Left colon (tissue), 2 donors: ENCODE data around the gene NGB. TPM values are rescaled to one million over a fixed set of nuclear protein-coding genes. Genes with fewer than 3 reads are reported as not detected.
"Not testable (repeated sequence)": the region's sequence is repeated elsewhere in the genome, so short reads cannot be mapped to it uniquely, and the experiment has no call there.

Experiments
- ATAC-seq: fragments of 200-7000 bp; cut with Tn5 transposase; one replicate; pipeline ENCODE4 v1.9.1; 2020; ENCODE audit warnings: mild to moderate bottlenecking, moderate library complexity
- DNase-seq, 2 donors: peaks; one replicate each; pipeline ENCODE4 v3.0.0-alpha.2; 2020
- intact Hi-C, 2 donors: fragments of 100-400 bp; cut with DNase I in 1 of 2; cut with micrococcal nuclease in 1 of 2; formaldehyde crosslinking; loops; one replicate each; pipeline versions ENCODE4 v1.11.2 to v1.14.0; 2022; cut with DNase I, micrococcal nuclease
- total RNA-seq, 2 donors: library from RNA; stranded (reverse); fragmentation: NEBNext Ultra II Directional; extraction: Animal tissue kit (Norgen Biotek cat#: 25700); gene quantifications; one replicate each; pipeline ENCODE4 v1.2.1, GENCODE V29; 2021
- donor health status: DM: no; HTN: no; CAD: no.
- donor health status: DM: yes; HTN: yes; CAD: no.

Gene NGB
- total RNA-seq, 2 donors from 2014 or later = 0.31 TPM; not detected in 1

DNA sequence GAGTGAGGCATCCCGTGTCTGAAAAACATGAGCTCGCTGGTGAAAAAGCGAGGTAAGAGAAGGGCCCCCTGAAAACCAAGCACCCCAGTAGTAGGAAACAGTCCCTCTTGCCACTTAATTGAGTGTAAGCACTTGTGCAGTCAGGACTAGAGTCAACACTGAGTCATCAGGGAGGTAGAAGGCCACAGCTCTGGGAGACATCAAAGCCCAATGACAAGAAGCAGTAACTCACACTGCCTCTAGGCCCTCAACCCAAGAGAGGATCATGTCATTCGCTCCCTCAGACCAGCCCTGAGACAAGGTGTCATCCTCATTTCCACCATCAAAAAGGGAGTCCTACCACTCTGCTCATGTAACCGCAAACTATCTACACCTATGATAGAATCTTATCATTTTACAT is 31.9 kb upstream of the NGB start:
- DNase-seq (no peak), ATAC-seq (peak; percentile 19)
- intact Hi-C loops = no loop called here

DNA sequence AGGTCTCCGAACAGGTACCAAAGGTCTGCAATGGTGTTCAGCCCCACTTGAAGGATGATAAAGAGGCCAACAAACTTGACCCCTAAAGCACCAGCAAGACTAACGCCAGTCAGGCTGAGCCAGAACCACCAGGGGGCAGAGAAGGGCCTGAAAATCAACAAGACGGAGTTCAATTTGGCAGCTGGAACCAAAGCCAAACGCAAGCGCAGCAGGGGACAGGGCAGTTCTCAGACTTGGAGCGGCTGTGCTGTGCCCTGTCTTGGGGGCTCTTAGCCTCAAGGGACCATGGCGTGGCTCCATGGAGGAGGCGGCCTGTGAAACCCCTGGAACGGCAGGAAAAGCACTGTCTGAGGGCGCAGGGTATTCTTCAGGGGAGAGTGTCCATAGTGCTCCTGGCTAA is 30.1 kb upstream of the NGB start:
- intact Hi-C loops = no loop called here
- peak; percentile 73 to 86 for DNase-seq
- peak; percentile 49 for ATAC-seq

DNA sequence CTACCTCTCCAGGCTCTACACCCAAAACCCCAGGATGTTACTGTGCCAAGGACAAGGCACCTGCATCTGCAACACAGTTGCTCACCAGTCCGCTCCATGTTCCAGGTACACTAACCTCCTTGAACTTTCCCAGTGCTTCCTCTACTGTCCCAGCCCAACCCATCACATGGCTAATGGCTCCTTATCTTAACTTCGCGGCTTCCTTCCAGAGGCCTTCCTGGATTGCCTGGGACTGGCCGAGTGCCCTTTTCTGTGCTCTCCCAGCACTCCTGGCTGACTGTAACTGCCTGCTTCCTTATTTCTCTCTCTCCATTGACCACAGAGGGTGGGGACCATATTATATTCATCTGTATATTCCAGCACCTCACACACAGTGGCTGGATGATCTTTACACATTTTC is 28.8 kb upstream of the NGB start:
- DNase-seq (peak; percentile 62 to 83), ATAC-seq (peak; percentile 93)
- intact Hi-C loops = no loop called here

DNA sequence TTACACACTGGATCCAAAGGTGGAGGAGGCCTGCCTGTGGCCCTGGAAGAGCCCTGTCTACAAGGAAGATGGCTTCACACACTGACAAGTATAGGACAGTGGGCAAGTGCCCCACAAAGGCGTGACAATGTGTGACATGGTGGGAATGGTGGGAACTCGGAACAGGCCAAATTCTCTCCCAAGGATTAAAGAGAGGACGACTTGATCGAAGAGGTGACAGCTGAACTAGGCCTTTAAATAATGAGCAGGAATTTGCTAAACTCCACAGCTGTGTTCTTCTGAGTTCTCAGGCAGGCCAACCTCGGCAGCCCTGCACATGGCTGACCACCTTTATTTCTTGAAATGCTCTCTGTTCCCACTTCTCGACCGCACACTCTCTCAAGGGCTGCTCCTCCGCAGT is 25.9 kb upstream of the NGB start:
- DNase-seq (no peak), ATAC-seq (no peak)
- intact Hi-C loops = no loop called here

DNA sequence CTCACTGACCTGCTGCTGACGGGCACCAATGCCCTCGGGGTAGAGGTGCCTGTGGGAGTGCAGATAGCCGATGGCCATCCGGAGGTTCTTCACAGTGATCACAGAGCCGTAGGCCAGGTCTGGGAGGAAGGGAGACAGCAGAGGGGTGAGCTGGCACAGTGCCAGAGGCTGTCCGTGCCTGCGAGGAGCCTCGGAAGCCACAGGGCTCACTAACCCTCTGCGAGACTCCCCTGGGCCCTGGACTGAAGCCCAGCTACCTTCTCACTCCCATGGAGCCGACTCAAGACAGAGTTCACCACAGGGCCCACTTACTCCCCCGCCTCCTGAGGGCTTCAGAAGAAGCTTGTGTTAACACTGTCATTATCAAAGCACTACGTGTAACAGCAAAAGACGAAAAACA is 25.1 kb upstream of the NGB start:
- DNase-seq (no peak), ATAC-seq (no peak)
- intact Hi-C loops = no loop called here

GRCh38 chr14:77290705-77291104 is 19.7 kb upstream of the NGB start:
- DNase-seq (no peak), ATAC-seq (no peak)
- intact Hi-C loops = no loop called here

GRCh38 chr14:77286576-77286975 is 15.6 kb upstream of the NGB start:
- intact Hi-C loops = no loop called here
- no peak for ATAC-seq
- no peak for DNase-seq

- ATAC-seq (no peak), DNase-seq (no peak)
- intact Hi-C loops = no loop called here
Observed at GRCh38 chr14:77284466-77284865, 13.5 kb upstream of the NGB start.

DNA sequence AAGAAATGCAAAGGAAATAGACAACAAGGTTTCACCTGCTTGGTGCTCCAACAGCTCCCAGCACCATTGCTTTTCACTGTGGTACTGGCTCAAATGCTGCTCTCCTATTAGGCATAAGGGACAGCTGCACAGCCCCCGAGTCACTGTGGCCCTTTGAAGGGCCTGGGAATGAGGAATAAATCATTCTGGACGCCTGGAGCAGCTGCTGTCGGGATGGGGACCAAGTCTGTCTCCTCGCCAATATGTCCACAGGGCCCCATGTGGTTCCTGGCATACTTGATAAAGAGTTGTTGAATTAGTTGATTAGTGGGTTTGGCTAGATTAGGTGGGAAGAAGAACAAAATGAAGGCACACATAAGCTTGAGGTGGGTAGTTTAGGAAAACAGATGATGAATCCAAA is 13.1 kb upstream of the NGB start:
- ATAC-seq = no peak
- DNase-seq = no peak
- intact Hi-C loops = no loop called here

GRCh38 chr14:77281852-77282410 is 10.9 kb upstream of the NGB start:
- intact Hi-C loops = no loop called here
- ATAC-seq (no peak), DNase-seq (no peak)

GRCh38 chr14:77280921-77281320 is 9.9 kb upstream of the NGB start:
- ATAC-seq, DNase-seq, intact Hi-C loops: not testable (repeated sequence)

DNA sequence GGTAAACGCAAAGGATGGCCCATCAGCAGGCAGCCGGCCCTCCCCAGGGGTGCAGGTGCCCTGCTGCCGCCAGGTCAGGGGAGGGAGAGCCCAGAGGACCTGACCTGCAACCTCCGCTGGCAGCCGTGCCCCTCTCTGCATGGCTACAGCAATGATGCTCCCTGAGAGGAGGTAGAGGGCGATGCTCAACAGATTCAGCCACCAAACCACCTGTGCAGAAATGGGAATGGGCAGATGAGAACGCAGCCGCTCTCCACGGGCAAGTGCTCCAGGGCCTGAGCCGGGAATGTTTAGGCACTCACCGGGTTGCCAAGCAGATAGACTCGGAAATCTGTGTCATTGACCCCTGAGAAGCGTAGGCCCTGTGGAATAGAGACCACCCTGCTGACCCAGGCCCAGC is 8.7 kb upstream of the NGB start:
- DNase-seq (no peak), ATAC-seq (no peak)
- intact Hi-C loops = no loop called here

DNA sequence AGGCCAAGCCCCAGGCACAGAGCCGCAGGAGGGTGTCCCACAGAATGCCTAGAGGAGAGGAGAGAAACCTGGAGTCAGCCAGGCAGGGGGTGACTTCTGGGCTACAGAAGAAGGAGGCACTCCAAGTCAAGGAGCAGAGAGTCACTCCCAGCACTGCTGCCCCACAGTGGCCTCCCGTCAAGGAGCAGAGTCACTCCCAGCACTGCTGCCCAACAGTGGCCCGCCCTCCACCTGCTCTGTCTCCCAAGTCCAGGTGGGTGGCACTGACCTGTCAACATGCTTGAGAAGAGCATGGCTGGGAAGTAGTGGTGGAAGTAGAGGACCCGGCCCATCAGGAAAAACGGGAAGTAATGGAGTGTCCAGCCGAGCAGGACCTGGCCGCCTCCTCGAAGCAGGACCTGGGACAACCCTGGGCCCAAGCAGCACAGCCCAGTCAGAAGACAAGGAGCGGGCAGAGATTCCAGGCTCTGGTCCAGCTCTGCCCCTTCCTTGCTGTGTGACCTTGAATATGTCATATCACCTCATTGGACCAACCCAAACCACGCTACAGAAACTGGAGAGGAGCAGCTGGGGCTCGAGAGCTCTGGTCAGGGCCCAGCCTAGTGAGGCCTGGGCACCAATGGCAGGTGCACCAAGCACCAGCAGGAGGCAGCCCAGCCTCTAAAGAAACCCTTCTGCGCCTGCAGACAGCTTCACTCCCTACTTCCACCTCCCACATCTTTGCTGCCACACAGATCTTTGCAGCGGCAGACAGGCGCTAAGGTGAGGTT is 7.6 kb upstream of the NGB start:
- intact Hi-C loops = no loop called here
- peak; percentile 45 for ATAC-seq
- no peak for DNase-seq

GRCh38 chr14:77276959-77277358 is 6.0 kb upstream of the NGB start:
- intact Hi-C loops = no loop called here
- DNase-seq = no peak
- no peak for ATAC-seq

- intact Hi-C loops = no loop called here
- ATAC-seq = no peak
- no peak for DNase-seq
Observed at GRCh38 chr14:77276295-77276935, 5.4 kb upstream of the NGB start.

DNA sequence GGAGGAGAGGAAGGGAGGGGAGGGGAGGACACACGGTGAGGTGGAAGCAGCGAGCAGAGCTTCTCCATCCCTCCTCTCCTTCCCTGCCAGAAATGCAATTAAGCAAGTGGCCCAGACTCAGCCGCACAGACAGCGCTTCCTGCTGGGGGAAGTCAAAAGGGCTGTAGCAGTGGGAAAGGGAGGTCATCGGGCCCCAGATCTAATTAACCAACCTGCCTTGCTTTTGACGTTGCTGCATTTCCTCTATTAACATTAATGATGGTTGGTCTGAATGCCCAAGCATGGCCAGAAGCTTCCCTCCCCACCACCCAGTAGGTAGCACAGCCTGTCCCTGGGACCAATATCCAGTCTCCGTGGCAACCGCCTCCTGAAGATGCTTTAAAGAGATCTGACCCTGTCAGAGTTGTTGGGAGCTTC is 4.6 kb upstream of the NGB start:
- no peak for ATAC-seq
- intact Hi-C loops = no loop called here
- no peak for DNase-seq

- ATAC-seq = no peak
- DNase-seq = no peak
- intact Hi-C loops = no loop called here
Observed at GRCh38 chr14:77275041-77275580, 4.1 kb upstream of the NGB start.

- DNase-seq (no peak), ATAC-seq (no peak)
- intact Hi-C loops = no loop called here
Observed at GRCh38 chr14:77273796-77274195, 2.8 kb upstream of the NGB start.

GRCh38 chr14:77272261-77272660 is 1.3 kb upstream of the NGB start:
- intact Hi-C loops = no loop called here
- DNase-seq (no peak), ATAC-seq (no peak)
